CD4-positive, alpha-beta T cell (primary cell): ENCODE measurements around the gene SORT1. TPM values are rescaled to one million over a fixed set of nuclear protein-coding genes. Genes with fewer than 3 reads are reported as not detected.

ENCODE experiments used
- ATAC-seq: fragments of 200-7000 bp; cut with Tn5 transposase; one replicate; pipeline ENCODE4 v1.10.0; 2022; ENCODE audit warnings: mild to moderate bottlenecking; ENCODE audit not compliant: poor library complexity
- CTCF ChIA-PET: fragments of 350-600 bp; sonication (Branson Sonifier 250); formaldehyde crosslinking; loops from one replicate; lab custom pipeline; 2021; ENCODE audit warnings: antibody characterized with exemption, inconsistent platforms; lab: Charles Lee
- POLR2A ChIA-PET: fragments of 350-600 bp; sonication (Branson Sonifier 250); formaldehyde crosslinking; loops from one replicate; lab custom pipeline; 2021; ENCODE audit warnings: antibody characterized with exemption, inconsistent platforms; lab: Charles Lee
- DNase-seq, 14 experiments: peaks; one replicate each; pipeline ENCODE4 v3.0.0-alpha.2; 2013 to 2020; ENCODE audit warnings: mixed read lengths in 2 of 14
- H3K27ac ChIP-seq, 2 donors: one replicate each; pipeline versions ENCODE4 v1.5.1 to v1.7.0; 2013; ENCODE audit warnings: low read length in 2 of 2, low read depth in 1 of 2, mild to moderate bottlenecking in 1 of 2
- H3K27me3 ChIP-seq, 2 experiments: 1 replicate in 1 of 2; 2 replicates in 1 of 2; pipeline versions ENCODE4 v1.6.1 to v1.7.0; 2013; ENCODE audit warnings: low read length in 2 of 2, control low read depth in 1 of 2, mild to moderate bottlenecking in 1 of 2, moderate library complexity in 1 of 2; ENCODE audit not compliant: insufficient read depth in 2 of 2, control insufficient read depth in 1 of 2
- H3K36me3 ChIP-seq: one replicate; pipeline ENCODE4 v1.6.1; 2013; ENCODE audit warnings: low read length, control low read depth; ENCODE audit not compliant: insufficient read depth
- H3K4me1 ChIP-seq: one replicate; pipeline ENCODE4 v1.6.1; 2013; ENCODE audit warnings: low read length, control low read depth; ENCODE audit not compliant: insufficient read depth
- H3K4me3 ChIP-seq: one replicate; pipeline ENCODE4 v1.5.1; 2013; ENCODE audit warnings: mild to moderate bottlenecking, low read length, moderate library complexity
- H3K9me3 ChIP-seq, 2 experiments: 1 replicate in 1 of 2; 2 replicates in 1 of 2; pipeline versions ENCODE4 v1.6.1 to v1.7.0; 2013; ENCODE audit warnings: low read length in 2 of 2, mild to moderate bottlenecking in 2 of 2, control low read depth in 1 of 2, moderate library complexity in 1 of 2; ENCODE audit not compliant: control insufficient read depth in 1 of 2, insufficient read depth in 1 of 2
- H3K27ac Mint-ChIP-seq: one replicate; pipeline ENCODE4 v1.8.0; 2020; ENCODE audit warnings: mixed read lengths
- H3K27me3 Mint-ChIP-seq: one replicate; pipeline ENCODE4 v1.8.0; 2021; ENCODE audit warnings: mixed read lengths
- H3K36me3 Mint-ChIP-seq: one replicate; pipeline ENCODE4 v1.8.0; 2021; ENCODE audit warnings: low read depth, mixed read lengths
- H3K4me1 Mint-ChIP-seq: one replicate; pipeline ENCODE4 v1.8.0; 2021; ENCODE audit warnings: low read depth, mixed read lengths
- H3K4me3 Mint-ChIP-seq: one replicate; pipeline ENCODE4 v1.8.0; 2020; ENCODE audit warnings: mild to moderate bottlenecking, mixed read lengths
- H3K9me3 Mint-ChIP-seq: one replicate; pipeline ENCODE4 v1.8.0; 2020; ENCODE audit warnings: mixed read lengths
- intact Hi-C, 2 experiments: fragments of 100-400 bp; cut with DNase I in 1 of 2; cut with micrococcal nuclease in 1 of 2; formaldehyde crosslinking; loops; one replicate each; pipeline versions ENCODE4 v1.15.1 to v1.9.0; 2023 to 2025; cut with DNase I, micrococcal nuclease
- total RNA-seq, 174 experiments: library from RNA in 2 of 174; stranded (reverse) in 2 of 174; gene quantifications; one replicate each; pipeline ENCODE4 v1.2.3 and lab custom pipeline; 2021 to 2026
- TF ChIP-seq, protein P1 (sequence below): fragments of 200-600 bp; IDR thresholded peaks from one replicate; pipeline ENCODE4 v1.8.0; 2022; ENCODE audit warnings: antibody characterized with exemption, mild to moderate bottlenecking

The SORT1 gene
- total RNA-seq, 2 experiments from 2014 or later = 0.22 to 0.73 TPM

GRCh38 chr1:109270623-109271317, 126.9 kb downstream of the SORT1 start:
- no peak overlapping the region for H3K4me3 Mint-ChIP-seq
- no peaks in the 10 kb centered on the region for H3K36me3 Mint-ChIP-seq
- DNase-seq (no peak), ATAC-seq (no peak)
- H3K27ac ChIP-seq = no peak overlapping the region
- intact Hi-C loops = no loop called here
- no peaks in the 10 kb centered on the region for H3K9me3 Mint-ChIP-seq
- POLR2A ChIA-PET = no interaction called here
- H3K4me1 ChIP-seq = no peaks in the 10 kb centered on the region
- H3K27me3 ChIP-seq = no peaks in the 10 kb centered on the region
- CTCF ChIA-PET = no interaction called here
- H3K4me3 ChIP-seq = no peak overlapping the region
- H3K36me3 ChIP-seq = no peaks in the 10 kb centered on the region
- no peak overlapping the region for H3K27ac Mint-ChIP-seq
- no peaks in the 10 kb centered on the region for H3K27me3 Mint-ChIP-seq
- H3K9me3 ChIP-seq = no peaks in the 10 kb centered on the region
- TF ChIP-seq, protein P1, sequence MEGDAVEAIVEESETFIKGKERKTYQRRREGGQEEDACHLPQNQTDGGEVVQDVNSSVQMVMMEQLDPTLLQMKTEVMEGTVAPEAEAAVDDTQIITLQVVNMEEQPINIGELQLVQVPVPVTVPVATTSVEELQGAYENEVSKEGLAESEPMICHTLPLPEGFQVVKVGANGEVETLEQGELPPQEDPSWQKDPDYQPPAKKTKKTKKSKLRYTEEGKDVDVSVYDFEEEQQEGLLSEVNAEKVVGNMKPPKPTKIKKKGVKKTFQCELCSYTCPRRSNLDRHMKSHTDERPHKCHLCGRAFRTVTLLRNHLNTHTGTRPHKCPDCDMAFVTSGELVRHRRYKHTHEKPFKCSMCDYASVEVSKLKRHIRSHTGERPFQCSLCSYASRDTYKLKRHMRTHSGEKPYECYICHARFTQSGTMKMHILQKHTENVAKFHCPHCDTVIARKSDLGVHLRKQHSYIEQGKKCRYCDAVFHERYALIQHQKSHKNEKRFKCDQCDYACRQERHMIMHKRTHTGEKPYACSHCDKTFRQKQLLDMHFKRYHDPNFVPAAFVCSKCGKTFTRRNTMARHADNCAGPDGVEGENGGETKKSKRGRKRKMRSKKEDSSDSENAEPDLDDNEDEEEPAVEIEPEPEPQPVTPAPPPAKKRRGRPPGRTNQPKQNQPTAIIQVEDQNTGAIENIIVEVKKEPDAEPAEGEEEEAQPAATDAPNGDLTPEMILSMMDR = no peak
- no peaks in the 10 kb centered on the region for H3K4me1 Mint-ChIP-seq

DNA sequence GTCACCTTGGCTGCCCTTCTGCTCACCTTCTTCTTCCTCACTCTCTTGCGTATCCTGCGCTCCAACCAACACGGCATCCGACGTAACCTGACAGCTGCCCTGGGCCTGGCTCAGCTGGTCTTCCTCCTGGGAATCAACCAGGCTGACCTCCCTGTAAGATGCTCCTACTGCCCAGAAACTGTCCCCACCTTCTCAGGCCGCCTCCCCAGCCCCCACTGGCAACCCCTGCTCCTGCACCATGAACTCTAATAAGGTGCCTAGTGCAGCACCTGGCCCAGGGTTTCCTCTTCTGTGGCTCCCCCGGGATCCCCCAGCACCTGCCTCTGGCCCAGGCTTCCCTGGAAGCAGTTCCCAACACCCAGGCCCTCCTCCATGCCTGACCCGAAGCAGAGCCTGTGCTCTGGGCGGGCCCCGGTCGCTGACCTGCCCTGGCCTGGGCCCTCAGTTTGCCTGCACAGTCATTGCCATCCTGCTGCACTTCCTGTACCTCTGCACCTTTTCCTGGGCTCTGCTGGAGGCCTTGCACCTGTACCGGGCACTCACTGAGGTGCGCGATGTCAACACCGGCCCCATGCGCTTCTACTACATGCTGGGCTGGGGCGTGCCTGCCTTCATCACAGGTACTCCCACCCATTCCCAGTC, 127.6 kb downstream of the SORT1 start:
- Histone ChIP-seq H3K4me3 (no peak overlapping the region), H3K27ac (no peak overlapping the region), H3K9me3 (no peaks in the 10 kb centered on the region), H3K4me1 (no peaks in the 10 kb centered on the region), H3K36me3 (no peaks in the 10 kb centered on the region), H3K27me3 (no peaks in the 10 kb centered on the region)
- no peak overlapping the region for H3K4me3 Mint-ChIP-seq
- H3K27ac Mint-ChIP-seq = no peak overlapping the region
- POLR2A ChIA-PET = no interaction called here
- no peaks in the 10 kb centered on the region for H3K36me3 Mint-ChIP-seq
- intact Hi-C loops = no loop called here
- DNase-seq (no peak), ATAC-seq (no peak)
- H3K27me3 Mint-ChIP-seq = no peaks in the 10 kb centered on the region
- no peaks in the 10 kb centered on the region for H3K9me3 Mint-ChIP-seq
- TF ChIP-seq, protein P1 = no peak
- CTCF ChIA-PET = interaction anchor here (1.0 kb wide), 1 partner anchor 8 kb away, joined by 3 read pairs; no protein-coding TSS in a partner anchor
- H3K4me1 Mint-ChIP-seq = no peaks in the 10 kb centered on the region

- TF ChIP-seq, protein P1 = no peak
Measured at GRCh38 chr1:109269212-109269980, 128.3 kb downstream of the SORT1 start.

More at GRCh38 chr1:109269212-109269980, 128.3 kb downstream of the SORT1 start:
- intact Hi-C loops = no loop called here
- Mint-ChIP-seq H3K9me3 (no peaks in the 10 kb centered on the region), H3K27me3 (no peaks in the 10 kb centered on the region), H3K27ac (no peak overlapping the region), H3K4me3 (no peak overlapping the region), H3K36me3 (no peaks in the 10 kb centered on the region), H3K4me1 (no peaks in the 10 kb centered on the region)
- ATAC-seq (no peak), DNase-seq (no peak)
- Histone ChIP-seq H3K36me3 (no peaks in the 10 kb centered on the region), H3K27ac (no peak overlapping the region), H3K9me3 (no peaks in the 10 kb centered on the region), H3K27me3 (no peaks in the 10 kb centered on the region), H3K4me1 (no peaks in the 10 kb centered on the region), H3K4me3 (no peak overlapping the region)
- CTCF ChIA-PET = interaction anchor here (1.0 kb wide), 1 partner anchor 8 kb away, joined by 3 read pairs; no protein-coding TSS in a partner anchor
- POLR2A ChIA-PET = no interaction called here
